Activated CD4-positive, alpha-beta memory T cell treated with anti-CD3 and anti-CD28 coated beads, Interleukin-2, amount 10 ng/mL, durations not matched to agents 7 days and 5 days (primary cell): ENCODE results near the gene DAPK1. TPM values are rescaled to one million over a fixed set of nuclear protein-coding genes. Genes with fewer than 3 reads are reported as not detected.

Experiments used
- CTCF ChIA-PET: fragments of 350-600 bp; sonication (Branson Sonifier 250); formaldehyde crosslinking; loops from one replicate; lab custom pipeline; 2021; ENCODE audit warnings: antibody characterized with exemption, inconsistent platforms; lab: Charles Lee
- POLR2A ChIA-PET: fragments of 350-600 bp; sonication (Branson Sonifier 250); formaldehyde crosslinking; loops from one replicate; lab custom pipeline; 2021; ENCODE audit warnings: antibody characterized with exemption; lab: Charles Lee
- DNase-seq: peaks from one replicate; pipeline ENCODE4 v3.0.0-alpha.2; 2020
- H3K27ac Mint-ChIP-seq: one replicate; pipeline ENCODE4 v1.8.0; 2021; ENCODE audit warnings: mild to moderate bottlenecking, mixed read lengths
- H3K27me3 Mint-ChIP-seq: one replicate; pipeline ENCODE4 v1.8.0; 2021; ENCODE audit warnings: mixed read lengths
- H3K36me3 Mint-ChIP-seq: one replicate; pipeline ENCODE4 v1.8.0; 2021; ENCODE audit warnings: low read depth, mixed read lengths
- H3K4me1 Mint-ChIP-seq: one replicate; pipeline ENCODE4 v1.8.0; 2021; ENCODE audit warnings: mixed read lengths
- H3K4me3 Mint-ChIP-seq: one replicate; pipeline ENCODE4 v1.8.0; 2021; ENCODE audit warnings: mild to moderate bottlenecking, mixed read lengths
- H3K9me3 Mint-ChIP-seq: one replicate; pipeline ENCODE4 v1.8.0; 2021; ENCODE audit warnings: mixed read lengths
- total RNA-seq, 2 experiments: library from RNA; stranded (reverse); gene quantifications; one replicate each; pipeline ENCODE4 v1.2.3, GENCODE V29; 2021

DAPK1 gene
- total RNA-seq, 2 experiments from 2014 or later, result 0.50 to 0.86 TPM

GRCh38 chr9:87562530-87563170 is 65.0 kb downstream of the DAPK1 start:
- no peaks in the 10 kb centered on the region for H3K36me3 Mint-ChIP-seq
- CTCF ChIA-PET, result no interaction called here
- no peaks in the 10 kb centered on the region for H3K4me1 Mint-ChIP-seq
- DNase-seq, result no peak
- POLR2A ChIA-PET, result no interaction called here
- no peak overlapping the region for H3K4me3 Mint-ChIP-seq
- H3K9me3 Mint-ChIP-seq, result no peaks in the 10 kb centered on the region
- no peaks in the 10 kb centered on the region for H3K27me3 Mint-ChIP-seq
- no peak overlapping the region for H3K27ac Mint-ChIP-seq

GRCh38 chr9:87564111-87564510 is 66.4 kb downstream of the DAPK1 start:
- ChIA-PET CTCF (no interaction called here), POLR2A (no interaction called here)
- Mint-ChIP-seq H3K27ac (no peak overlapping the region), H3K4me3 (no peak overlapping the region), H3K9me3 (no peaks in the 10 kb centered on the region), H3K27me3 (no peaks in the 10 kb centered on the region), H3K36me3 (no peaks in the 10 kb centered on the region), H3K4me1 (no peaks in the 10 kb centered on the region)
- DNase-seq, result no peak

GRCh38 chr9:87564791-87565241 is 67.1 kb downstream of the DAPK1 start:
- CTCF ChIA-PET, result no interaction called here
- Mint-ChIP-seq H3K36me3 (no peaks in the 10 kb centered on the region), H3K4me1 (no peaks in the 10 kb centered on the region), H3K27ac (no peak overlapping the region), H3K9me3 (no peaks in the 10 kb centered on the region), H3K4me3 (no peak overlapping the region), H3K27me3 (no peaks in the 10 kb centered on the region)
- POLR2A ChIA-PET, result no interaction called here
- no peak for DNase-seq

DNA sequence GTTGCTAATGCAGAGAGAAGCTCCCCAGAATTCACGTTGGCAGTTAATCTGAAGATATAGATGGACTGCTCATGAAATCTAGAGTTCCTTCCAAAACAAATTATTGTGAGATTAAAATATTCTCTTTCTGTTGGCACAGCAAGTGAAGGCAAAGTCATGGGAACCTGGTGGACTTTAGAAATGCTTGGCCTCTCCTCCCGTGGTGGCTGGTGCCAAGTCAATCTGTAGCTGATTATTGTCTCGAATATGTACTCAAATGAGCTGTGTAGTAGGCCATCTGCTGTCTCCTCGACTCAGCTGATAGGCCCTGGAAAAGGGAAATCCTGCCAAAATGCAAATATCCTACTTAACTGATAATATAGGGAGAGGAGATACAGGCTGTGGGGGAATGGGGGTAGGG is 69.3 kb downstream of the DAPK1 start:
- Mint-ChIP-seq H3K9me3 (no peaks in the 10 kb centered on the region), H3K27ac (no peak overlapping the region), H3K4me3 (no peak overlapping the region), H3K36me3 (no peaks in the 10 kb centered on the region), H3K27me3 (no peaks in the 10 kb centered on the region), H3K4me1 (no peaks in the 10 kb centered on the region)
- no peak for DNase-seq
- CTCF ChIA-PET, result no interaction called here
- POLR2A ChIA-PET, result no interaction called here

DNA sequence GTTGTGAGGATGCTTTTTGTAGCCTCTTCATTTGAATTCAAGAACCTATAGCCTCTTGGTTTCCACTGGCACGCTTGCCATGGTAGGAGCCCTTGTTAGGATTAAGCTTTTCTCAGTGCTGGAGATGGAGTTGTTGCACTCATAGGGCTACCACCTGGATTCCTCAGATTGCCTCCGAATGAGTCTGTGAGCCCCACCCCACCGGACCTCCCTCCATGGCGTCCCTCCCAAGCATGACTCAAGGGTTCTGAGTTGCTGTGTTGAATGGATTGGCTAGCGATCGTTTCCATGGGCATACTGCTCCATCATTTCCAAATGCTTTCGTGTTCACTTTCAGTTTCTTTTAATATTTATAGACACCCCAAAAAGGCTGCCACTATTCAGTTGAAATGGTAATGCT is 69.9 kb downstream of the DAPK1 start:
- POLR2A ChIA-PET, result no interaction called here
- no peaks in the 10 kb centered on the region for H3K27me3 Mint-ChIP-seq
- no peaks in the 10 kb centered on the region for H3K36me3 Mint-ChIP-seq
- no peak for DNase-seq
- no peaks in the 10 kb centered on the region for H3K4me1 Mint-ChIP-seq
- H3K9me3 Mint-ChIP-seq, result no peaks in the 10 kb centered on the region
- no peak overlapping the region for H3K27ac Mint-ChIP-seq
- CTCF ChIA-PET, result no interaction called here
- no peak overlapping the region for H3K4me3 Mint-ChIP-seq

GRCh38 chr9:87567983-87568382 is 70.3 kb downstream of the DAPK1 start:
- no peaks in the 10 kb centered on the region for H3K27me3 Mint-ChIP-seq
- ChIA-PET CTCF (no interaction called here), POLR2A (no interaction called here)
- H3K4me3 Mint-ChIP-seq, result no peak overlapping the region
- H3K27ac Mint-ChIP-seq, result no peak overlapping the region
- no peak for DNase-seq
- no peaks in the 10 kb centered on the region for H3K9me3 Mint-ChIP-seq
- H3K36me3 Mint-ChIP-seq, result no peaks in the 10 kb centered on the region
- no peaks in the 10 kb centered on the region for H3K4me1 Mint-ChIP-seq

DNA sequence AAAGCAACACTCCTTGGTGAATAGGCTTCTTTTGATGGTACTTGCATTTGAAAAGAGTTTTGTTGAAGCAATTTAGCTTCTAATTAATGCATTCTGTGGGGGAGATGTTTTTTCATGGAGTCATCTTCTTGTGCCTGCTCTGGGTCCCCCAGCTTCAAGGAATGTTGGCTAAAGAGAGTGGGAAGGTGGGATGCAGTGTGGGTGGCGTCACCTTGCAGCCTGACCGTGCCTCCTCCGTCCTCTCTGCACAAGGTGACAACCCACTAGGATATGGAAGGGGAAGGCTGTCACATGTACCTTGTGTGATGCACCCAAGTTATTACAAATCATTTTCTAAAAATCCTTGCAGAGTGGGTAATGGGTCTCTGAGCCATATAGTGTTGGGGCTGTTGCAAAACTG is 70.7 kb downstream of the DAPK1 start:
- no peak overlapping the region for H3K4me3 Mint-ChIP-seq
- ChIA-PET POLR2A (no interaction called here), CTCF (interaction anchor here (0.6 kb wide), 1 partner anchor 75 kb away, joined by 3 read pairs; no protein-coding TSS in a partner anchor)
- no peaks in the 10 kb centered on the region for H3K9me3 Mint-ChIP-seq
- DNase-seq, result no peak
- no peaks in the 10 kb centered on the region for H3K36me3 Mint-ChIP-seq
- H3K27ac Mint-ChIP-seq, result no peak overlapping the region
- H3K27me3 Mint-ChIP-seq, result no peaks in the 10 kb centered on the region
- no peaks in the 10 kb centered on the region for H3K4me1 Mint-ChIP-seq

DNA sequence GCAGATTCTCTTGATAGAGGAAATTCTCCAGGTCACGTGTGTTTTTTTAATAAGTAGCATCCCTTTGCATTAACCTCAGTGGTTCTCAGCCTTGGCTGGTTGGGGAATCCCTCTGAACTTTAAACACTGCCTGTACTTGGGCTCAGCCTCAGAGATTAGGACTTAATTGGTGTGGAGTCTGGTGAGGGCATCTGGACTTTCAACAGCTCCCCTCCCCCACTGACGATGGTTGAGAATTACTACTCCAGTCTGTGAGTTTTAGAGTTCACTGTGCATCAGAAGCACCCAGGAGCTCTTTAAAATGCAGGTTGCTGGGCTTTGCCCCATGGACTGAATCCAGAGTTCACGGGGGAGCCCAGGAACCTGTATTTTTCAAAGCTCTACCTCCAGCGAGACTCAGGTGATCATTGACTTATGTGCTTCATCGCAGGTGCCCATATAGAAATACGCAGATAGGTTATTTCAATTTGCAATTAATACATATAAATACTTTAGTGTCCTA is 71.4 kb downstream of the DAPK1 start:
- Mint-ChIP-seq H3K36me3 (no peaks in the 10 kb centered on the region), H3K27ac (no peak overlapping the region), H3K4me1 (no peaks in the 10 kb centered on the region), H3K9me3 (no peaks in the 10 kb centered on the region), H3K27me3 (no peaks in the 10 kb centered on the region), H3K4me3 (no peak overlapping the region)
- ChIA-PET POLR2A (no interaction called here), CTCF (interaction anchor here (0.6 kb wide), 1 partner anchor 76 kb away, joined by 3 read pairs; no protein-coding TSS in a partner anchor)
- no peak for DNase-seq

DNA sequence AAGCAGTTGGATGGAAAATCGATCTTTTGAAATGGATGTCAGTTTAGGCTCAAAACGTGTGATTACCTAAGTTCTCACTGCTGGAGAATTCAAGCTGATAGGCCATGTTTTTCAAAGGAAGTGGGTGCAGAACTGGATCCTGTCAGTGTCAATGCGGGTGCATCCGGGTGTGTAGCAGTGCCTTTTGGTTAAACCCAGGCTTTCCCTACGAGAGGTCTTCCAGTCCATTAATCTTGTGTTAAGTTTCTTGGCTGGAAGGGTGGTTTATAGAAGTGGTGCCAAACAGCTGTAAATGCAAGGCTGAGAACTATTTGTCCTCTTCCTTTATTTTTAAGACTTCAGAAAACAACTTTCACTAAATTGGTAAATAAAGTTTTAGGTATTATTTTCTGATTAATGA is 71.9 kb downstream of the DAPK1 start:
- CTCF ChIA-PET, result no interaction called here

DNA sequence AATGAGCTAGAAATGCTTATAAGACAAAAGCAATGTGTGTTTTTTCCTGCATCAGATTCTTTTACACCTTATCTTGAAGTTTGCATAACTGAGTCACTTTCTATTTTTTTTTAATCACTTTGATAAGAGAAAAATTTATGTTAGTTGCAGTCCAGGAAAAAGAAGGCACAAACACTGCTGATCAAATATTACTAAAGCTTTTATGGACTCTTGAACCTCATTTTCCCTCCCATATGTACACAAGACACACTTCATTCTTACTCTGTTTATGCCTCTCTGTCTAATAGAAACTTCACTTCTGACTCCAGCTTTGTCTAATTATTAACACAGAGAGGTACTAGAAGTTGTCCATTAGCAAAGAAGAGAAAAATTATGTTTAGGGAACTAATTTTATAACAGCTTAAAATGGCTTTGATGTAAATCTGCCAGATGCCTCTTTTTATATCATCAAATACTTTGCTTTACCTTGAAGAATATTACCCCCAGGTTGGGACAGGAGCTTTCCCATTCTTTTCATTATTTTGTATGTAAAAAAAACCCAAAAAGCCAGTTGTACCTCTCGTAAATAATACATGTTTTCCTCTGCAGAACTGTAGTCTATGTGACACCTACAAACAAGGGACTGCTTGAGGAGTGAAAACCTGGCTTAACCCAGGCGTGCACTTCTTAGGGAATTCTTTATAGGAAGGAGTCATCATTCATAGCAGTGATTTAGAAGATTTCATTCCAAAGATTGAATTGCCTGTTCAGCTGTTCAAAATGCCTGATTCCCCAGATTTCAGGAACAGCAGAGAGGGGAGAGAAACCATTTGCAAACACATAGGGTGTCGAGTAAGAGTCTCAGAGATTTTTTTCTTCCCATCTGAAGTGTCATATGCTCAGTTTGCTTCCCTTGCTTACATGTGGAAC is 72.6 kb downstream of the DAPK1 start:
- no peak for DNase-seq
- Mint-ChIP-seq H3K27ac (no peak overlapping the region), H3K36me3 (no peaks in the 10 kb centered on the region), H3K4me1 (no peaks in the 10 kb centered on the region), H3K27me3 (no peaks in the 10 kb centered on the region), H3K4me3 (no peak overlapping the region), H3K9me3 (no peaks in the 10 kb centered on the region)
- POLR2A ChIA-PET, result no interaction called here
- CTCF ChIA-PET, result no interaction called here

More for the DNA sequence above, 71.9 kb downstream of the DAPK1 start:
- no peaks in the 10 kb centered on the region for H3K4me1 Mint-ChIP-seq
- no peaks in the 10 kb centered on the region for H3K36me3 Mint-ChIP-seq
- no peak for DNase-seq
- no peaks in the 10 kb centered on the region for H3K27me3 Mint-ChIP-seq
- H3K4me3 Mint-ChIP-seq, result no peak overlapping the region
- H3K9me3 Mint-ChIP-seq, result no peaks in the 10 kb centered on the region
- POLR2A ChIA-PET, result no interaction called here
- H3K27ac Mint-ChIP-seq, result no peak overlapping the region

DNA sequence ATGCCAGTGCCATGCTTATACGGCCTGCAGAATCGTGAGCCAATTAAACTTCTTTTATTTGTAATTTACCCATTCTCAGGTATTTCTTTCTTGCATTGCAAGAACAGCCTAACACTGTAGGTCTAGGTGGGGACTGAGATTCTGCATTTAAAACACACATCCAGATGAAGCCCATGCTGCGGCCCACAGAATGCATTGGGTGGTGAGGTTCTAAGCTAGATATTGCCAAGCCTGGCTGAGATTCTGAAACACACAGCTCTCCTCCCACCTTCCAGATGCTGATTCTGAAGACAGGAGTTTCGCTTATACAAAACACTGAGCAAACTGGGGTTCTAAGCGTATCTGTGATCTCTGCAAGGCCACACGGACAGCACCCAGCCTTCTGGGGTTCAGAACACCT is 75.1 kb downstream of the DAPK1 start:
- CTCF ChIA-PET, result no interaction called here
- Mint-ChIP-seq H3K4me3 (no peak overlapping the region), H3K36me3 (no peaks in the 10 kb centered on the region), H3K9me3 (no peaks in the 10 kb centered on the region), H3K27me3 (no peaks in the 10 kb centered on the region), H3K27ac (no peak overlapping the region), H3K4me1 (no peaks in the 10 kb centered on the region)
- POLR2A ChIA-PET, result no interaction called here
- DNase-seq, result no peak

- Mint-ChIP-seq H3K9me3 (no peaks in the 10 kb centered on the region), H3K27ac (no peak overlapping the region), H3K27me3 (no peaks in the 10 kb centered on the region), H3K4me3 (no peak overlapping the region), H3K4me1 (no peaks in the 10 kb centered on the region), H3K36me3 (no peaks in the 10 kb centered on the region)
- no peak for DNase-seq
- ChIA-PET POLR2A (no interaction called here), CTCF (no interaction called here)
Observed at GRCh38 chr9:87573841-87574342, 76.2 kb downstream of the DAPK1 start.

GRCh38 chr9:87577746-87578145 is 80.1 kb downstream of the DAPK1 start:
- H3K27ac Mint-ChIP-seq, result no peak overlapping the region
- no peaks in the 10 kb centered on the region for H3K4me1 Mint-ChIP-seq
- no peak overlapping the region for H3K4me3 Mint-ChIP-seq
- H3K36me3 Mint-ChIP-seq, result no peaks in the 10 kb centered on the region
- DNase-seq, result no peak
- ChIA-PET POLR2A (no interaction called here), CTCF (no interaction called here)
- H3K9me3 Mint-ChIP-seq, result no peaks in the 10 kb centered on the region
- no peaks in the 10 kb centered on the region for H3K27me3 Mint-ChIP-seq
